SK-N-SH (cell line): Measurements from ENCODE around the gene COQ5. TPM values are rescaled to one million over a fixed set of nuclear protein-coding genes. Genes with fewer than 3 reads are reported as not detected.

Source experiments
- CTCF ChIA-PET: fragments of 300-600, 350-600 bp; formaldehyde crosslinking; extraction: SDS; loops from one replicate; lab custom pipeline; 2021; lab: Yijun Ruan, JAX
- POLR2A ChIA-PET: fragments of 350-600 bp; sonication (Branson Sonifier 250); formaldehyde crosslinking; extraction: SDS; loops from one replicate; lab custom pipeline; 2020; ENCODE audit warnings: antibody characterized with exemption, inconsistent platforms; lab: Yijun Ruan, JAX
- DNase-seq: peaks from one replicate; pipeline ENCODE4 v3.0.0; 2012
- H2AFZ ChIP-seq: fragments of 200-600 bp; sonication (generic); 2 replicates; pipeline ENCODE4 v1.8.1; 2016; ENCODE audit warnings: antibody characterized with exemption, mild to moderate bottlenecking, low read depth
- H3F3A ChIP-seq: fragments of 200-600 bp; sonication (generic); replicated peaks from 2 replicates; pipeline ENCODE3; 2016; ENCODE audit warnings: antibody characterized with exemption, mild to moderate bottlenecking; ENCODE audit not compliant: insufficient read depth
- H3K27ac ChIP-seq, 2 experiments: fragments of 200-500 bp in 1 of 2; fragments of 200-600 bp in 1 of 2; sonication (Bioruptor generic) in 1 of 2; sonication (generic), shearing (Covaris generic) in 1 of 2; 2 replicates each; pipeline versions ENCODE4 v1.5.1 to v1.6.1; 2014 to 2016; ENCODE audit warnings: low read depth in 2 of 2, inconsistent platforms in 1 of 2, low read length in 1 of 2, mild to moderate bottlenecking in 1 of 2, mixed read lengths in 1 of 2
- H3K27me3 ChIP-seq: fragments of 200-600 bp; sonication (generic), shearing (Covaris generic); 2 replicates; pipeline ENCODE4 v1.6.1; 2016; ENCODE audit warnings: mixed run types; ENCODE audit not compliant: insufficient read depth
- H3K36me3 ChIP-seq, 2 experiments: fragments of 200-500 bp in 1 of 2; fragments of 200-600 bp in 1 of 2; sonication (Bioruptor generic) in 1 of 2; sonication (generic) in 1 of 2; replicated peaks in 1 of 2; 2 replicates each; pipeline versions ENCODE3 to v1.5.1; 2014 to 2016; ENCODE audit warnings: low read length in 1 of 2, mild to moderate bottlenecking in 1 of 2; ENCODE audit not compliant: insufficient read depth in 2 of 2, control insufficient read depth in 1 of 2
- H3K4me1 ChIP-seq, 2 experiments: fragments of 200-500 bp in 1 of 2; fragments of 200-600 bp in 1 of 2; sonication (Bioruptor generic) in 1 of 2; sonication (generic), shearing (Covaris generic) in 1 of 2; 2 replicates each; pipeline versions ENCODE4 v1.5.1 to v1.6.1; 2014 to 2016; ENCODE audit warnings: low read depth in 1 of 2, low read length in 1 of 2, mixed run types in 1 of 2; ENCODE audit not compliant: insufficient read depth in 2 of 2, control insufficient read depth in 1 of 2
- H3K4me2 ChIP-seq: fragments of 200-600 bp; sonication (generic), shearing (Covaris generic); 2 replicates; pipeline ENCODE4 v1.6.1; 2017; ENCODE audit warnings: mixed run types
- H3K4me3 ChIP-seq, 2 experiments: fragments of 200-500 bp in 1 of 2; fragments of 200-600 bp in 1 of 2; sonication (Bioruptor generic) in 1 of 2; sonication (generic), shearing (Covaris generic) in 1 of 2; 2 replicates each; pipeline versions ENCODE4 v1.5.1 to v1.8.1; 2014 to 2016; ENCODE audit warnings: low read depth in 2 of 2, inconsistent platforms in 1 of 2, low read length in 1 of 2, mild to moderate bottlenecking in 1 of 2, mixed read lengths in 1 of 2, moderate library complexity in 1 of 2
- H3K79me2 ChIP-seq: fragments of 200-600 bp; sonication (generic); 2 replicates; pipeline ENCODE4 v1.8.1; 2017; ENCODE audit warnings: mild to moderate bottlenecking; ENCODE audit not compliant: insufficient read depth
- H3K9ac ChIP-seq: fragments of 200-600 bp; sonication (generic); 2 replicates; pipeline ENCODE4 v1.6.1; 2017; ENCODE audit warnings: mixed run types
- H3K9me2 ChIP-seq: fragments of 200-600 bp; sonication (generic); 2 replicates; pipeline ENCODE4 v1.6.1; 2017; ENCODE audit warnings: mixed run types
- H3K9me3 ChIP-seq: fragments of 200-600 bp; sonication (generic); 2 replicates; pipeline ENCODE4 v1.6.1; 2017; ENCODE audit warnings: mixed run types, mild to moderate bottlenecking, moderate library complexity
- H4K20me1 ChIP-seq: fragments of 200-600 bp; sonication (generic); 2 replicates; pipeline ENCODE4 v1.6.1; 2017; ENCODE audit warnings: mild to moderate bottlenecking, mixed run types; ENCODE audit not compliant: insufficient read depth
- CHD2 ChIP-seq: fragments of 150-350 bp; IDR thresholded peaks from 2 replicates; pipeline ENCODE4 v1.6.1; 2018; ENCODE audit warnings: low read length; ENCODE audit not compliant: partially characterized antibody
- ELF1 ChIP-seq: IDR thresholded peaks from 2 replicates; pipeline ENCODE4 v1.4.0; 2012
- FOSL2 ChIP-seq: IDR thresholded peaks from 2 replicates; pipeline ENCODE4 v1.4.0; 2012; ENCODE audit warnings: low read depth, mild to moderate bottlenecking, moderate library complexity, borderline replicate concordance
- FOXM1 ChIP-seq: IDR thresholded peaks from 2 replicates; pipeline ENCODE4 v1.4.0; 2012; ENCODE audit warnings: low read depth, mild to moderate bottlenecking
- MXI1 ChIP-seq: IDR thresholded peaks from 2 replicates; pipeline ENCODE4 v1.6.1; 2012; ENCODE audit warnings: mild to moderate bottlenecking, low read depth, low read length, improper control_type of control experiment
- NRF1 ChIP-seq: IDR thresholded peaks from 2 replicates; pipeline ENCODE4 v1.6.1; 2012; ENCODE audit warnings: low read depth, mild to moderate bottlenecking, low read length
- POLR2AphosphoS5 ChIP-seq: IDR thresholded peaks from 2 replicates; pipeline ENCODE4 v1.6.1; 2012; ENCODE audit warnings: low read depth, low read length
- RCOR1 ChIP-seq: fragments of 150-350 bp; IDR thresholded peaks from 2 replicates; pipeline ENCODE4 v1.6.1; 2017; ENCODE audit warnings: antibody characterized with exemption, low read length
- SIN3A ChIP-seq: IDR thresholded peaks from 2 replicates; pipeline ENCODE4 v1.6.1; 2012; ENCODE audit warnings: low read depth, mild to moderate bottlenecking, low read length, moderate library complexity, borderline replicate concordance
- SMC3 ChIP-seq: IDR thresholded peaks from 2 replicates; pipeline ENCODE4 v1.6.1; 2012; ENCODE audit warnings: low read depth, low read length, improper control_type of control experiment
- WGBS: methylation state at CpG from one replicate; pipeline ENCODE4 v1.1.6; 2017; ENCODE audit warnings: low lambda C conversion rate; 5-methylcytosine and 5-hydroxymethylcytosine counted together
- polyA plus RNA-seq, 3 experiments: library from polyadenylated mRNA; depleted of rRNA; stranded (reverse); fragments of >200 nt; gene quantifications; 2 replicates each; pipeline ENCODE4 v1.2.3, GENCODE V29; 2012
- TF ChIP-seq, protein P1 (sequence below): IDR thresholded peaks from 2 replicates; pipeline ENCODE4 v1.6.1; 2012; ENCODE audit warnings: mild to moderate bottlenecking, low read depth, low read length, moderate library complexity
- TF ChIP-seq, protein P2 (sequence below): IDR thresholded peaks from 2 replicates; pipeline ENCODE4 v1.4.0; 2012; ENCODE audit warnings: low read depth
- TF ChIP-seq, protein P3 (sequence below): fragments of 200-600 bp; sonication (generic); IDR thresholded peaks from 2 replicates; pipeline ENCODE4 v1.6.1; 2017; ENCODE audit warnings: antibody characterized with exemption, mild to moderate bottlenecking, moderate library complexity
- TF ChIP-seq, protein P4 (sequence below): IDR thresholded peaks from 2 replicates; pipeline ENCODE4 v1.4.0; 2012; ENCODE audit warnings: low read depth, borderline replicate concordance

COQ5 gene
- polyA plus RNA-seq, 1 of the 3 experiments (the other 2 are of a cell fraction) = 28.0 TPM

DNA sequence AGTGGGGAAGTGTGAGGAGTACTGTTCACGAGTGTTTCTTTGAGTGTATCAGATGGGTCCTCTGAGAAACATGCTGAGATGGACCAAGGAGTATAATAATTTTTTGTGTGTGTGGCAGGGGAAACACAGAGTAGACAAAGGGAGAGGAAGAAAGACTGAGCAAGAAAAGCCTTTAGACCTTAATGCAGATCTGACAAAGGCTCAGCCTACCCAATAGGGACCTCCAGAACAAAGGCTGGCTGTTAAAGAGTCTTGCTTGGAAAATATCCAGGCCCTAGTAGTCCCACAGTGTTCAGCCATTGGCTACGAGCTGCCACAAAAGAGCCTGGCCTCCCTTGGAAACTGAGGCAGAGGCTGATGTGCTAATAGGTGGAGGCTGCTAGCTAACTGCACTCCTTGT is 13.5 kb downstream of the COQ5 start:
- POLR2A ChIA-PET = no interaction called here
- TF ChIP-seq NRF1 (no peak), POLR2AphosphoS5 (no peak), SIN3A (no peak), FOXM1 (no peak), FOSL2 (no peak), CHD2 (no peak), MXI1 (no peak), RCOR1 (no peak), SMC3 (no peak), ELF1 (no peak)
- TF ChIP-seq, protein P1, sequence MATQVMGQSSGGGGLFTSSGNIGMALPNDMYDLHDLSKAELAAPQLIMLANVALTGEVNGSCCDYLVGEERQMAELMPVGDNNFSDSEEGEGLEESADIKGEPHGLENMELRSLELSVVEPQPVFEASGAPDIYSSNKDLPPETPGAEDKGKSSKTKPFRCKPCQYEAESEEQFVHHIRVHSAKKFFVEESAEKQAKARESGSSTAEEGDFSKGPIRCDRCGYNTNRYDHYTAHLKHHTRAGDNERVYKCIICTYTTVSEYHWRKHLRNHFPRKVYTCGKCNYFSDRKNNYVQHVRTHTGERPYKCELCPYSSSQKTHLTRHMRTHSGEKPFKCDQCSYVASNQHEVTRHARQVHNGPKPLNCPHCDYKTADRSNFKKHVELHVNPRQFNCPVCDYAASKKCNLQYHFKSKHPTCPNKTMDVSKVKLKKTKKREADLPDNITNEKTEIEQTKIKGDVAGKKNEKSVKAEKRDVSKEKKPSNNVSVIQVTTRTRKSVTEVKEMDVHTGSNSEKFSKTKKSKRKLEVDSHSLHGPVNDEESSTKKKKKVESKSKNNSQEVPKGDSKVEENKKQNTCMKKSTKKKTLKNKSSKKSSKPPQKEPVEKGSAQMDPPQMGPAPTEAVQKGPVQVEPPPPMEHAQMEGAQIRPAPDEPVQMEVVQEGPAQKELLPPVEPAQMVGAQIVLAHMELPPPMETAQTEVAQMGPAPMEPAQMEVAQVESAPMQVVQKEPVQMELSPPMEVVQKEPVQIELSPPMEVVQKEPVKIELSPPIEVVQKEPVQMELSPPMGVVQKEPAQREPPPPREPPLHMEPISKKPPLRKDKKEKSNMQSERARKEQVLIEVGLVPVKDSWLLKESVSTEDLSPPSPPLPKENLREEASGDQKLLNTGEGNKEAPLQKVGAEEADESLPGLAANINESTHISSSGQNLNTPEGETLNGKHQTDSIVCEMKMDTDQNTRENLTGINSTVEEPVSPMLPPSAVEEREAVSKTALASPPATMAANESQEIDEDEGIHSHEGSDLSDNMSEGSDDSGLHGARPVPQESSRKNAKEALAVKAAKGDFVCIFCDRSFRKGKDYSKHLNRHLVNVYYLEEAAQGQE = no peak
- TF ChIP-seq, protein P2, sequence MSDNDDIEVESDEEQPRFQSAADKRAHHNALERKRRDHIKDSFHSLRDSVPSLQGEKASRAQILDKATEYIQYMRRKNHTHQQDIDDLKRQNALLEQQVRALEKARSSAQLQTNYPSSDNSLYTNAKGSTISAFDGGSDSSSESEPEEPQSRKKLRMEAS = no peak
- TF ChIP-seq, all 33 proteins: peak for 0
- Histone ChIP-seq H4K20me1 (no peaks in the 10 kb centered on the region), H3K9ac (no peak overlapping the region), H3K27me3 (no peaks in the 10 kb centered on the region), H3K79me2 (no peaks in the 10 kb centered on the region), H3K9me2 (no peaks in the 10 kb centered on the region), H3K27ac (no peak overlapping the region), H3K4me3 (no peak overlapping the region), H3K36me3 (peaks cover 4 to 16% of the 10 kb centered on the region in 2 experiments), H3F3A (no peaks in the 10 kb centered on the region), H2AFZ (no peak overlapping the region), H3K4me2 (no peak overlapping the region), H3K9me3 (no peaks in the 10 kb centered on the region), H3K4me1 (no peaks in the 10 kb centered on the region)
- WGBS = 95% methylated on average over 2 of the region's 2 CpGs
- no peak for DNase-seq
- CTCF ChIA-PET = interaction anchor here (1.2 to 1.5 kb wide), 2 partner anchors 19 to 68 kb away, joined by 3 read pairs; no protein-coding TSS in a partner anchor

DNA sequence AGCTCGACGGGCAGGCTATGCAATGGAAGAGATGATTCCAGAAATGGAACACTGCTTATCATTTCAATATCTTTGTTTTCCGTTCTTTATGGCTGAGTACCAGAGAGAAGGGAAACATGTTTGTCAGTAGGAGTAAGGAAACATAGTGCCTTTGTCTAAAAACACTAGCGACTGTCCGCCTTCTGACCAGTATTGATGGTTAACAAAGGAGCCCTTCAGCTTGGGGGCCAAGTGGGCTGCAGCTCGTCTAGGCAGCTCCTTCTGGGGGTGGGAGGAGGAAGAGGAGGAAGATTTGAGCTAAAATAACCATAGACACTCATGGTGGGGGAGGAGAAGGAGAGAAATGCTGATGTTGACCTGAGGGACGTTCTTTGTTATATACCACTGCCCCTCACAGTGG is 15.0 kb downstream of the COQ5 start:
- Histone ChIP-seq H3K27me3 (no peaks in the 10 kb centered on the region), H3K9ac (no peak overlapping the region), H3K9me2 (no peaks in the 10 kb centered on the region), H3K4me2 (no peak overlapping the region), H3K79me2 (no peaks in the 10 kb centered on the region), H3K9me3 (no peaks in the 10 kb centered on the region), H3K4me1 (no peaks in the 10 kb centered on the region), H4K20me1 (no peaks in the 10 kb centered on the region), H3K36me3 (peaks cover 5 to 23% of the 10 kb centered on the region in 2 experiments), H3K27ac (no peak overlapping the region), H2AFZ (no peak overlapping the region), H3K4me3 (no peak overlapping the region), H3F3A (no peaks in the 10 kb centered on the region)
- ChIA-PET CTCF (interaction anchor here (1.5 to 1.7 kb wide), 2 partner anchors 11 to 17 kb away, joined by 3 read pairs; no protein-coding TSS in a partner anchor), POLR2A (no interaction called here)
- WGBS = 93% methylated on average over 7 of the region's 7 CpGs
- no peak for DNase-seq
- no peak for TF ChIP-seq SMC3
- TF ChIP-seq, protein P3, sequence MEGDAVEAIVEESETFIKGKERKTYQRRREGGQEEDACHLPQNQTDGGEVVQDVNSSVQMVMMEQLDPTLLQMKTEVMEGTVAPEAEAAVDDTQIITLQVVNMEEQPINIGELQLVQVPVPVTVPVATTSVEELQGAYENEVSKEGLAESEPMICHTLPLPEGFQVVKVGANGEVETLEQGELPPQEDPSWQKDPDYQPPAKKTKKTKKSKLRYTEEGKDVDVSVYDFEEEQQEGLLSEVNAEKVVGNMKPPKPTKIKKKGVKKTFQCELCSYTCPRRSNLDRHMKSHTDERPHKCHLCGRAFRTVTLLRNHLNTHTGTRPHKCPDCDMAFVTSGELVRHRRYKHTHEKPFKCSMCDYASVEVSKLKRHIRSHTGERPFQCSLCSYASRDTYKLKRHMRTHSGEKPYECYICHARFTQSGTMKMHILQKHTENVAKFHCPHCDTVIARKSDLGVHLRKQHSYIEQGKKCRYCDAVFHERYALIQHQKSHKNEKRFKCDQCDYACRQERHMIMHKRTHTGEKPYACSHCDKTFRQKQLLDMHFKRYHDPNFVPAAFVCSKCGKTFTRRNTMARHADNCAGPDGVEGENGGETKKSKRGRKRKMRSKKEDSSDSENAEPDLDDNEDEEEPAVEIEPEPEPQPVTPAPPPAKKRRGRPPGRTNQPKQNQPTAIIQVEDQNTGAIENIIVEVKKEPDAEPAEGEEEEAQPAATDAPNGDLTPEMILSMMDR = no peak
- TF ChIP-seq, protein P1 = no peak
- TF ChIP-seq, protein P4, sequence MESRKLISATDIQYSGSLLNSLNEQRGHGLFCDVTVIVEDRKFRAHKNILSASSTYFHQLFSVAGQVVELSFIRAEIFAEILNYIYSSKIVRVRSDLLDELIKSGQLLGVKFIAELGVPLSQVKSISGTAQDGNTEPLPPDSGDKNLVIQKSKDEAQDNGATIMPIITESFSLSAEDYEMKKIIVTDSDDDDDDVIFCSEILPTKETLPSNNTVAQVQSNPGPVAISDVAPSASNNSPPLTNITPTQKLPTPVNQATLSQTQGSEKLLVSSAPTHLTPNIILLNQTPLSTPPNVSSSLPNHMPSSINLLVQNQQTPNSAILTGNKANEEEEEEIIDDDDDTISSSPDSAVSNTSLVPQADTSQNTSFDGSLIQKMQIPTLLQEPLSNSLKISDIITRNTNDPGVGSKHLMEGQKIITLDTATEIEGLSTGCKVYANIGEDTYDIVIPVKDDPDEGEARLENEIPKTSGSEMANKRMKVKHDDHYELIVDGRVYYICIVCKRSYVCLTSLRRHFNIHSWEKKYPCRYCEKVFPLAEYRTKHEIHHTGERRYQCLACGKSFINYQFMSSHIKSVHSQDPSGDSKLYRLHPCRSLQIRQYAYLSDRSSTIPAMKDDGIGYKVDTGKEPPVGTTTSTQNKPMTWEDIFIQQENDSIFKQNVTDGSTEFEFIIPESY = no peak
- TF ChIP-seq POLR2AphosphoS5 = no peak
- TF ChIP-seq FOSL2 = no peak
